GM18519 (cell line): ENCODE results near the gene NTNG1.

Experiments used
- ATAC-seq: cut with Tn5 transposase; IDR thresholded peaks from one replicate; pipeline ENCODE4 v1.9.1; 2021; ENCODE audit warnings: mild to moderate bottlenecking, moderate library complexity; ENCODE audit not compliant: unreplicated experiment, low FRiP score

NTNG1 gene

GRCh38 chr1:107443027-107443426, 302.2 kb downstream of the NTNG1 start:
- no peak for ATAC-seq

GRCh38 chr1:107443860-107444259, 303.0 kb downstream of the NTNG1 start:
- no peak for ATAC-seq

- ATAC-seq, result no peak
These were observed 303.5 kb downstream of the NTNG1 start for GRCh38 chr1:107444302-107444701.

GRCh38 chr1:107449326-107449725, 308.5 kb downstream of the NTNG1 start:
- no peak for ATAC-seq

GRCh38 chr1:107450899-107451664, 310.2 kb downstream of the NTNG1 start:
- peak; percentile 63 for ATAC-seq

GRCh38 chr1:107451715-107452114, 310.9 kb downstream of the NTNG1 start:
- ATAC-seq, result peak; percentile 42

GRCh38 chr1:107454791-107455190, 314.0 kb downstream of the NTNG1 start:
- ATAC-seq, result no peak

- no peak for ATAC-seq
These were observed 317.1 kb downstream of the NTNG1 start for GRCh38 chr1:107457989-107458388.

GRCh38 chr1:107459204-107459904, 318.5 kb downstream of the NTNG1 start:
- peak; percentile 53 for ATAC-seq

GRCh38 chr1:107460035-107460434, 319.2 kb downstream of the NTNG1 start:
- ATAC-seq, result peak; percentile 66

- ATAC-seq, result no peak
These were observed 324.0 kb downstream of the NTNG1 start for GRCh38 chr1:107464827-107465226.

GRCh38 chr1:107467286-107467685, 326.4 kb downstream of the NTNG1 start:
- no peak for ATAC-seq

GRCh38 chr1:107467811-107468210, 327.0 kb downstream of the NTNG1 start:
- ATAC-seq, result no peak

GRCh38 chr1:107473065-107473464, 332.2 kb downstream of the NTNG1 start:
- peak; percentile 40 for ATAC-seq

- ATAC-seq, result peak; percentile 86
These were observed 334.2 kb downstream of the NTNG1 start for GRCh38 chr1:107474877-107475612.

GRCh38 chr1:107477233-107477632, 336.4 kb downstream of the NTNG1 start:
- no peak for ATAC-seq

GRCh38 chr1:107479865-107480350, 339.1 kb downstream of the NTNG1 start:
- no peak for ATAC-seq

GRCh38 chr1:107480548-107481415, 339.9 kb downstream of the NTNG1 start:
- ATAC-seq, result no peak

GRCh38 chr1:107481756-107482384, 341.0 kb downstream of the NTNG1 start:
- ATAC-seq, result no peak

- ATAC-seq, result no peak
These were observed 343.1 kb downstream of the NTNG1 start for GRCh38 chr1:107483949-107484348.
